ENCODE data around the gene ELMO1. TPM values are rescaled to one million over a fixed set of nuclear protein-coding genes. Genes with fewer than 3 reads are reported as not detected.

Gene ELMO1
- total and polyA plus RNA-seq, 8 donors: 18.2 to 55.3 (median 45.6) TPM

DNA sequence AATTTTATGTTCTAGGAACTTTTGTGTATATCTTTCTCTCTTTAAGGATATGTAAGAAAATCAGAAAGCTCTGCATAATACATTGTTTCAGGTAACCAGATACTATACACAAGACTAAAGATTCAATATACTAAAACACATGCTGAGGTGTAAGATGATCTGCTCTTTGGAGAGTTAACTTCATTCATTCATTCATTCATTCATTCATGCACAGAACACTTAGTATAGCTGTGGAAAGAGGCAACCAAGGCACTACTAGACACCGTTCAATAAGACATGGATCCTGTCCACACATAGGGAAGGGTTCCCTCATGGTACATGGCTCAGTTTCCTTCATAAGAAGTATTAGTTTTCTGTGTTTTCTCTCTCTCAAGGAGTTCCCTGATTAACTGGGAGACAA, 516.8 kb downstream of the ELMO1 start:
- Histone ChIP-seq H3K4me3 (no peak overlapping the region), H3K27me3 (no peaks in the 10 kb centered on the region), H3K4me1 (no peaks in the 10 kb centered on the region), H3K27ac (no peak overlapping the region), H3K36me3 (peaks cover 0 to 10% of the 10 kb centered on the region in 2 donors), H3K9me3 (peaks cover 0 to 16% of the 10 kb centered on the region in 2 donors)
- ATAC-seq (no peak), DNase-seq (no peak)
- intact Hi-C loops (cut with DNase I): no loop called here
- TF ChIP-seq, protein P1, sequence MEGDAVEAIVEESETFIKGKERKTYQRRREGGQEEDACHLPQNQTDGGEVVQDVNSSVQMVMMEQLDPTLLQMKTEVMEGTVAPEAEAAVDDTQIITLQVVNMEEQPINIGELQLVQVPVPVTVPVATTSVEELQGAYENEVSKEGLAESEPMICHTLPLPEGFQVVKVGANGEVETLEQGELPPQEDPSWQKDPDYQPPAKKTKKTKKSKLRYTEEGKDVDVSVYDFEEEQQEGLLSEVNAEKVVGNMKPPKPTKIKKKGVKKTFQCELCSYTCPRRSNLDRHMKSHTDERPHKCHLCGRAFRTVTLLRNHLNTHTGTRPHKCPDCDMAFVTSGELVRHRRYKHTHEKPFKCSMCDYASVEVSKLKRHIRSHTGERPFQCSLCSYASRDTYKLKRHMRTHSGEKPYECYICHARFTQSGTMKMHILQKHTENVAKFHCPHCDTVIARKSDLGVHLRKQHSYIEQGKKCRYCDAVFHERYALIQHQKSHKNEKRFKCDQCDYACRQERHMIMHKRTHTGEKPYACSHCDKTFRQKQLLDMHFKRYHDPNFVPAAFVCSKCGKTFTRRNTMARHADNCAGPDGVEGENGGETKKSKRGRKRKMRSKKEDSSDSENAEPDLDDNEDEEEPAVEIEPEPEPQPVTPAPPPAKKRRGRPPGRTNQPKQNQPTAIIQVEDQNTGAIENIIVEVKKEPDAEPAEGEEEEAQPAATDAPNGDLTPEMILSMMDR (IDR thresholded peaks at IDR 0.05): no peak

DNA sequence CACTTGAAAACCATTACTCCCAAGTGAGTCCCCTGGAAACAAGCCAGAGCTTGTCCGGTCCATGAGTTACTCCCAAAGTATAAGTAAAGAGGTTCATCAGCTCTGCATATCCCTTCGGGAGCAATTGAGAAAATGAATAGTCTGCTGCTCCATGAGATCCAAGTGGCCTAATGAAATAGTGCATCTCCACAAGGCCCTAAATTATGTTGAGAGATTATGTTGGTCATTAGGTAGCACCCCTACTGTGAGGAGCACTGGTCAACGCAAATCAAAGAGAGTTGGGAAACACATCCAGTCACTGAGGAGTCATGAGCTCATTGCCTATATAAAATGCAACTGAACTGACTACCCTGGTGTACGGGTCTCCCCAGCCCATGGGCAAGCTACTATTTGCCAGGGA, 518.9 kb downstream of the ELMO1 start:
- no peaks in the 10 kb centered on the region for H3K9me3 ChIP-seq
- no peaks in the 10 kb centered on the region for H3K27me3 ChIP-seq
- TF ChIP-seq, protein P1 (IDR thresholded peaks at IDR 0.05): no peak
- intact Hi-C loops (cut with DNase I): no loop called here
- H3K4me3 ChIP-seq: no peak overlapping the region
- ATAC-seq (no peak), DNase-seq (no peak)
- no peak overlapping the region for H3K27ac ChIP-seq
- peaks cover 0 to 5% of the 10 kb centered on the region in 2 donors for H3K36me3 ChIP-seq
- no peaks in the 10 kb centered on the region for H3K4me1 ChIP-seq

DNA sequence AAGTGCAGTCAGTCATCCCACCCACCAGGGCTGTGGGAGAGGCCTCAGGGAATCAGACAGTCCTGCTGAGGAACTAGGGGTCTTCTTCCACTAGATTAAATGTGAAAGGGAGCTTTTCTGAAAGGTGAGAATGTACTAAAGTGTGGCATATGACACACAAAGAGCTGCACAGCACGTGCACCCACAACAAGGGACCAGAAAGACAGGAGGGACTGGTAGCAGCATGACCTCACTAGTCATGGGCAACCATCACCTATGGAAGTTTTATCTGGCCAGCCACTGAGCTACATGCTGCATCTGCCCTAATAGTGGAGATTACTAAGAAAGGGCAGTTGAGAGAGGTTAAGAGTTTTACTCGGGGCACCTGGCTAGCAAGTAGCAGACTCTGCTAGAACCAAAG, 519.9 kb downstream of the ELMO1 start:
- H3K27me3 ChIP-seq: no peaks in the 10 kb centered on the region
- intact Hi-C loops (cut with DNase I): no loop called here
- no peak overlapping the region for H3K4me3 ChIP-seq
- TF ChIP-seq, protein P1 (IDR thresholded peaks at IDR 0.05): no peak
- ATAC-seq (no peak), DNase-seq (no peak)
- H3K36me3 ChIP-seq: peaks cover 0 to 5% of the 10 kb centered on the region in 2 donors
- H3K4me1 ChIP-seq: peaks cover 0 to 9% of the 10 kb centered on the region in 2 donors
- H3K9me3 ChIP-seq: no peaks in the 10 kb centered on the region
- no peak overlapping the region for H3K27ac ChIP-seq

DNA sequence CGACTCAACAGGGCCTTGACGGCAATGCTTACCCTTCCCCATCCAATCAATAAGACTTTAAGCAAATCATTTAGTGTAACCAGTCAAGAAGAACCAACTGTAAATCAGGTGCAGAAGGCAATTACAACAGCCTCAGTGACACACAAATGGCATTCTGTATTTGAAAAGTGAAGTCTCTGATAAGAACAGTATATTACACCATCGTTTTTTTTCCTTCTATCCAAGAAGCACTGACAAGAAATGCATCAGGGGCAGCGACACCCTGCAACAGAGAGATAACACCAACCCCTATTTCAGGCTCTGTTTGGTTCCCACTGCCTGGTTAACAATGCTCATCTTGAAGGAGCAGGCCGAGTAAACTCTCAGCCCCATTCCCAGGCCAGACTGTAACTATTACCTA, 520.4 kb downstream of the ELMO1 start:
- Histone ChIP-seq H3K9me3 (no peaks in the 10 kb centered on the region), H3K4me1 (peaks cover 0 to 13% of the 10 kb centered on the region in 2 donors), H3K27ac (no peak overlapping the region), H3K27me3 (no peaks in the 10 kb centered on the region), H3K36me3 (peaks cover 0 to 5% of the 10 kb centered on the region in 2 donors), H3K4me3 (no peak overlapping the region)
- DNase-seq (no peak), ATAC-seq (no peak)
- TF ChIP-seq, protein P1 (IDR thresholded peaks at IDR 0.05): no peak
- intact Hi-C loops (cut with DNase I): no loop called here

DNA sequence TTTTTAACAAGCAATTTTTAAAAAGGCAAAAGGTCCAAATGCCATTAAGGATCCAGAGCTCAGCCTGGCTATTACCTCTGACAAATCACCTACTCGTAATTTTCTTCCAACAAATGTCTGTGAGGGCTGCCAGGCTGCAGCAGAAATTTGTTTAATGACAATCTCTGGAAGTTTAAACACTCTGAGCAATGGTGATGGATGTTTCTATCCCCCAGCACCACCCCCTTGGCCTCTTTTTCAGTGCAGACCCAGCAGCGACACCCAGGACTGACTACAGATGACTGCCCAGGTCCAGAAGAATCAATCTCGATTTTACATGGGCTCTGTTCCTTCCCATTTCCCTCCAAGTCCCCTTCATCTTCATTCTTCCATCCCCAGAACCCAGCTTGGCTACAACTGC, 523.0 kb downstream of the ELMO1 start:
- Histone ChIP-seq H3K4me3 (no peak overlapping the region), H3K4me1 (peaks cover 0 to 13% of the 10 kb centered on the region in 2 donors), H3K27ac (no peak overlapping the region), H3K27me3 (no peaks in the 10 kb centered on the region), H3K9me3 (no peaks in the 10 kb centered on the region), H3K36me3 (no peaks in the 10 kb centered on the region)
- TF ChIP-seq, protein P1 (IDR thresholded peaks at IDR 0.05): no peak
- intact Hi-C loops (cut with DNase I): no loop called here
- no peak for ATAC-seq
- no peak for DNase-seq

All from left lung (tissue), 10 donors.